T-helper 2 cell treated with Interferon-gamma antibody and Interleukin-4, amounts not matched to agents 100 ng/mL and 5 ng/mL, for 36 hours (primary cell): ENCODE data around the gene ADD1. TPM values are rescaled to one million over a fixed set of nuclear protein-coding genes. Genes with fewer than 3 reads are reported as not detected.

Experiments
- intact Hi-C: fragments of 100-400 bp; cut with micrococcal nuclease; formaldehyde crosslinking; loops from one replicate; pipeline ENCODE4 v1.15.1; 2023
- total RNA-seq: library from RNA; stranded (reverse); gene quantifications from 2 replicates; pipeline ENCODE4 v1.2.3, GENCODE V29; 2022

ADD1 gene
- total RNA-seq, 1 donor from 2014 or later = 250 TPM

GRCh38 chr4:2804449-2804972 lies 39.1 kb upstream of the ADD1 start:
- intact Hi-C loops = no loop called here

DNA sequence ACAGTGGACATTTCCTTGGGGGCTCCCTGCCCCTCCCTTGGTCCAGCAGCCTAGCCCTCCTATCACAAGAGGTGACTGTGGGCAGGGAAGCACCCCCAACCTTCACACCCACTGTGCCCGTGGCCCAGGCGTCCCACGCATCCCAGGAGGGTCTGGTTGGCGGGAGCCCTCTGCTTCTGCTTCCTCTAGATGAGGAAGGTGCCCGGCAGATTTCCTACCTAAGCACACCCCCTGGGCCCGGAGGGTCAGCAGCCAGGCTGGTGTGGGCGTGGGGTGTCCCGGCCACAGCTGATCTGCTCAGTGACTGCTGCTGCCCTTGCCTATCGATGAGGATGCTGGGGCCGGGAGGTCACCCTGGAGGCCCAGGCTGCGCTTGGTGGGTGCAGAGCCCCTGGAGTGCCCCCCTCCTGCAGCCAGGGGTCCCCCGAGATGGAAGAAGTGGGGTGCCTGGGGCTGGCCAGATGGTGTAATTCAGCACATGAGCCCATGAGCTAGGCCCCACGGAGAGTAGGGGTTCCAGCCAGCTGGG lies 38.6 kb upstream of the ADD1 start:
- intact Hi-C loops = no loop called here

DNA sequence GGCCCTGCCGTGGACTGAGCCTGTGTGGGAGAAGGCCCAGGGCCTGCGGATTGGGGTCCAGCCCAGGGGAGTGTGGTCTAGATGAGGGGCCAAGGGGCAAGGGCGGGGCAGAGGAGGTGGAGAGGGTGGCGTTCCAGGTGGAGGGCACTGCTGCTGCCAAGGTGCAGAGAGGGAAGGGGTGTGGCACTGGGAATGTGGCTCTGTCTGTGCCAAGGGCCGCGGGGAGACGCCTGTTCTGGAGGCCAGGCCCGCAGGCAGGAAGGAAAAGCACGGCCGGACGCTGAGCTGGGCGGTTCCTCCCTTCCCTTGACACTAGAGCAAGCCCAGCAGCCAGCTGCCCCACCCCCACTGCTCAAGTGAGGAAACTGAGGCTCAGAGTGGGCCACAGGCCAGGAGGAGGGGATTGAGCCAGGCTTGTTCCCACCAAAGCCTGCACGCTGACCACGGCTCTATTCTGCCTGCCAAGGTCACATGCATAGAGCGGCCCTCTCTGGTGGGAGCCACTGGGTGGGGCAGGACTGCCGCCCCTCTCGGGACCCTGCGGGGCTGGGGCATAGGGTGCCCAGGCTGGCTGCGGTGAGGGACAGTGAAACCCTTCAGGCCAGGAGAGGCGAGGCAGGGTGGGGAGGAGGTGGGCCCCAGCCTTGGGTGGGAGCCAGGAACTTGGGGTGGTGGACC lies 37.8 kb upstream of the ADD1 start:
- intact Hi-C loops = no loop called here

DNA sequence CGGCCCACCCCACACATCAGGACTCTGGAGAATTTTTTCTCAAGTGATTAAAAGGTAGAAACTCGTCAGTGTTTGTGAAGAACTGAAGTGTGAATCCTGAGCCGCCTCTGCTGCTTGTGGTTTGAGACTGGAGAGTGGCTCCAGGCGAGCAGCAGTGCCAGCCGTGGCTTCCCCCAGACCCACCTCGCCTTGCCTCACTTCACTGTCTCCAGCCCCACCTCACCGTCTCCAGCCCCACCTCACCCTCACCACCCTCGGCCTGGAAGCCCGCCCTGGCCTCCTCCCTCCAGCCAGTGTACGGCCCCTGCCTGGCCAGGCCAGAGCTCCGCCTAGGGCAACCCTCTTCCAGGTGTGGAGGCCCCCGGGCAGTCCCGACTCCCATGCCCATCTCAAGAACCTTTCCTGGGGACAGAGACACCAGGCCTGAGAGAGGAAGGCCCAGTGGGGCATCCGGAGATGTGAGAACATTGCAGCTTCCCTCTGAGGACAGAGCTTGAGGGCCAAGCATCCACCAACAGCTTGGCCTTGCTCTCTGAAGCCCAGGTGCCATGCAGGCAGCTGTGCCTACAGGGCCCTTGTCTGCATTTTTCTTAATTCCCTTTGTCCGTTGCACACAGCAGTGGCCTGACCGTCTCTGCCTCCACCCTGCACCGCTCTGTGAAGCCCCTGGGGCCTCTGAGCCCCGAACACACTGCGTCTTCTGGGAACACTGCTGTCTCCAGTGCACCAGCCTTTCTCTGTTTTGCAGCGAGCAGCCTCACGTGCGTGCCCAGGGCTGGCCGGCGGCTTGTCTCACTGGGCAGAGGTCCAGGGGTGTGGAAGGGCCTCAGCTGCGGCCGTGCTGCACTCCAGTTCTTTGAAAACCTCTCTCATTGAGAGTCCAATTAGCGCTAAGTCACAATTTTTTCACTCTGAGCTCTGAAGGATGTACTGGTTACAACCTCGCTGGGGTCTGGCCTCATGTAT lies 37.0 kb upstream of the ADD1 start:
- intact Hi-C loops = no loop called here

DNA sequence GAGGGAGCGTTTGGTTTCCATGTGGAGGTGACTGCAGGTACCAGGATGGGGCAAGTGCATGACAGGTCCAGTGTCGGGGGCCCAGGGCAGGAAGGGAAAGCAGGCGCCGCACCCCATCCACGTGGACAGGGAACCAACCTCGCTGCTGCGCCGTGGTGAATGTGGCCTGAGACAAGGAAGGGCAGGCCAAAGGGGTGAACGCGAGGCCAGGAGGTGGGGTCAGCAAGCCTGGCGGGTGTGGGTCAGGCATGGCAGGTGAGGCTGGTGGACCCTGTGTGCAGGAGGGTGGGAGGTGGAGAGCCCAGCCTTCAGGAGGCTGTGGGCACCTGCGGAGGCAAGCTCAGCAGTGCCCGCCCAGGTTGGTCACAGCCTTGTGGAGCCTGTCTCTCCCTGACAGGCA lies 36.1 kb upstream of the ADD1 start:
- intact Hi-C loops = no loop called here

- intact Hi-C loops = no loop called here
These were observed 35.6 kb upstream of the ADD1 start for GRCh38 chr4:2808001-2808400.

- intact Hi-C loops = no loop called here
These were observed 33.9 kb upstream of the ADD1 start for GRCh38 chr4:2809610-2810180.

DNA sequence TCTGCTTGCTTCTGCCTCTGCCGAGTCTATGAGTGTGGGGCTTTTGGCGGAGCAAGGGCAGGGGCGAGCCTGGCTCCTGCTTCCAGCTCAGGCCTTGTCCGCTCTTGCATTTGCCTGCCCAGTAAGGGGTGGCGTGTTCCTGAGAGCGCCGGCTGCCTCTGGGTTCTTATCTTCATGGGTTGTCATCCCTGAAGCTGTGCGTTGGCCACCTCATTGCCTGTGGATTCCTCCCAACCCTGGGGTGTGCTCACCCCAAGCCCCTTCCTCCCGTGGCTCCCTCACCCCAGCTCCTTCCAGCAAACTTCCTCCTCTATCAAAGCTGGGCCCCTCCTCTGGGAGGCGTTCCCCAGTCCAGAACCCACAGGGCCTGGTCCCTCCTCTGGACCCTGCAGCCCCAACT lies 33.3 kb upstream of the ADD1 start:
- intact Hi-C loops = no loop called here

DNA sequence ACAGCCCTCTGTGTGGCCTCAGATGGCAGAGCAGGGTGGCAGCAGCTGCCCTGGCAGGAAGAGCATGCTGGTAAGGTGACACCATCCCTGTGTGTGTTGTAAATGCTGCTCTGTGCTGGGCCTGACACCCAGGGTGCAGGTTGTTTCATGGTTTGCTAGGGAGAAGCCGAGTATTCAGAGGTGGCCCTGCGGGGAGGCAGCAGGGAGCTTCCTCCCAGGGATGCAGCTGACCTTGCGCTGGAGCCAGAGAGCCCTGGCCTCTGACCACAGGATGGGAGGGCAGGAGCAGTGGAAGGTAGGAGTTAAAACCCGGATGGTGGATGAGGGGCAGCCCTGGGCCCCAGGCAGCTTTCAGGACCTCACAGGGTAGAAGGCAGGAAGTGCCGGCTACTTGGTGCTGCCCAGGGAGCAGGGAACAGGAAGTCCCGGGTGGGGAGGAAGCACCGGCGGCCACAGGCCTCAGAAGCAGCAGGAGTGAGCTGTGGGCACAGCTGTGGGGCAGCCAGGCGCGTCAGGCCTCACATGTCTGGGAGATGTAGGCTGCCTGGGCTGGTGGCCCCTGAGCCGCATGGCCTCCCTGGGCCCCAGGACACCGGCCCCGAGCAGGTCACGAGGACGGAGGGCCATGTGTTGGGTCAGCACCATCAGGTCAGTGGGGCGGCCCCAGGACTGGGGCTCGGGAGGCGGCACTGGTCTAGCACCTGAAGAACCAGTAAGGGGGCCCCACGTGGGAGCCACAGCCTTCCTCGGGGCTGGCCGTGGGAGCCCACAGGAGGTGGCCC lies 31.6 kb upstream of the ADD1 start:
- intact Hi-C loops = loop anchor here (2.0 kb wide), 2 partner anchors 33 to 47 kb away; no protein-coding TSS in a partner anchor

GRCh38 chr4:2812612-2813354 lies 30.9 kb upstream of the ADD1 start:
- intact Hi-C loops = loop anchor here (2.0 kb wide), 2 partner anchors 32 to 48 kb away; no protein-coding TSS in a partner anchor

DNA sequence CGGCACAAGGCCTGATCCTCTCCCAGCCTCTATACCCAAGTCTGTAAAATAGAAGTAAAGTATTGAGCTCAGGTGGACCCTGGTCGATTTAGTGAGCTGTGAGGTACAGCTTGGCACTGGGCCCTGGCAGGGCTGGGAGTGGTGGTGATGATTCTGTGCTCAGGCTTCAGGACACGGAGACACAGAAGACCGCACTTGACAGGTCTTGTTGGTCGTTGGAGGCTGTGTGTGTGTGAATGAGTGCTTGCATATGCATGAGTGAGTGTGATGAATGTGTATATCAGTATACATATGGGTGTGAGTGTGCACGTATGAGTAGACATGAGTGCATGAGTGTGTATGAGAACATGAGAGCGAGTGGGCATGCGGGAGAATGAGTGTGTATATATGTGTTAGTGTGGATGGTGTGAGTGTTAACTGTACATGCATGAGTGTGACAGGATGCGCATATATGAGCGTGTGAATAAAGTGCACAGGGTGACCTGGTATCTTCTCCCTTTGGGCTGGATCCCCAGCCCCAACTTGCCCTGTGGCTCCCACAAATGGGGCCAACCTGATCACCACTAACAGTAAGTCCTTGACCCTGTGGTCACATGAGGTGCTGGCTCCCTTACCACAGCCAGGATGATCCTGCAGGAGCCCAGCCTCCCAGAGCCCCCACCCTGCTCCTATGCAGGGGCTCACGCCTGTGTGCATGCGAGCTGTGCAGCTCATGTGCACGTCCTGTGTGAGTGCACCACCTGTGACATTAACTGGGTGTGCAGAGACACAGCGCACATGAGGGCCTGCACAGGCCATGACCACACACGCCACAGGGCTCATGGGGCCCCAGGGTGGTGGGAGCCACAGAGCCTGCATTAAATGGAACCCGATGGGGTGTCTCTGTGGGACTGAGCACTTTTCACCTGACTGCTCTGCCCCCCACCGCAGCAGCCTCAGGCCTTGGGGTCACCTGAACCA lies 29.9 kb upstream of the ADD1 start:
- intact Hi-C loops = loop anchor here (2.0 kb wide), 2 partner anchors 31 to 49 kb away; no protein-coding TSS in a partner anchor

DNA sequence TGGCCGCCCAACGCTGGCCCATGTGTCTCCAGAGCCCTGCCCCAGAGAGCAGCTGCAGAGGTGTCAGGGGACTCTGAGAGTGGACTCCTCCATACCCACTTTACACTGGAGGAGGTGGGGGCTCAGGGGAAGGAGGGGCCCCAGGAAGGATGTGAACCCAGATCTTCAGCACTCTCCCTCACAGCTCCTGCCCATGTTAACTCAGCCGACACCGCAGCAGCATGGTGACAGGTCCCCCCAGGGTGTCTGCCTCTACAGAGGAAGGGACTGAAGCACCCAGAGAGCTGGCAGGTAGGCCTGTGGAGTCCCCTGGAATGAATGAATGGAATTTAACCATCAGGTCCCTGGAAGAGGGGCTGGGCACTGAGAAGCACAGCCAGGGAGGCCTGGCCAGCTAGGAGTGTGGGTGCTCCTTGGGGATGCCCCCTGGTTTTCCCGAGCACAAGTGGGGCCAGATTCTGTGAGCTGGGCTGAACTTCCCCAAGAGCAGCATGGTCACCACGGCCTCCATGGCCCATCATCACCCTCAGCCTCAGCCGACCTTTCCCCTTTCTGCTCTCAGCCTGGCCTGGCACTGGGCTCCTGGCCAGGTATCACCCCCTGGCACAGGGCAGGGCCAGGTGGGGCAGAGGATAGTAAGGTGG lies 28.9 kb upstream of the ADD1 start:
- intact Hi-C loops = no loop called here

GRCh38 chr4:2816401-2816954 lies 27.2 kb upstream of the ADD1 start:
- intact Hi-C loops = no loop called here

- intact Hi-C loops = no loop called here
These were observed 26.5 kb upstream of the ADD1 start for GRCh38 chr4:2817137-2817536.

DNA sequence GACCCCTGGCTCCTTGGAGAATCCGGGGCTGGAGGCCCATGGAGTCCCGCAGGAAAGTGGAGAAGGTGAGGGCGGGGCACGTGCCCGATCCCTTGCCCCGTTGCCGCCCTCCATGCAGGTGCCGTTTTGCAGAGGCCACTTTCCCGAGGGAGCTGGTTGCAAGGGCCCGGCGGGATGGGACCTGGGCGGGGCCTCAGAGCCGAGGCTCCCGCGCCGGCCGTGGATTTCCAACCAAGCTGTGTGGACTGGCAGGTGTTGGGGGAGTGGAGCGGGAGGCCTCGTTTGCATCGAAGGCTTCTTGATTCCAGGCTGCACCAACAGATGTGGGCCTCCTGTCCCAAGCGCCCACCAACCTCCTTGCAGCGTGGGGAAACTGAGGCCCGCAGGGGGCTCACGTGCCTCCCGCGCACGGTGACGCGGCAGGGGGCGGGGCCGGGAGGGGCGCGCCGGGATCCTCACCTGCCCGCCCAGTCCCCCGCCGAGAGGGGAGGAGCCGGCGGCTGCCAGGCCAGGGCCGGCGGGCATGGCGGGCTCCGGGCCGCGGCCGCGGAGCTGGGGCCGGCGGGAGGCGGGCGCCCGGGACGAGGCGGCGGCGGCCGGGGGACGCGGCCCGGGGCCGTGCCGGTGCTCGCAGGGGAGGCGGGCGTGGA lies 25.8 kb upstream of the ADD1 start:
- intact Hi-C loops = no loop called here

DNA sequence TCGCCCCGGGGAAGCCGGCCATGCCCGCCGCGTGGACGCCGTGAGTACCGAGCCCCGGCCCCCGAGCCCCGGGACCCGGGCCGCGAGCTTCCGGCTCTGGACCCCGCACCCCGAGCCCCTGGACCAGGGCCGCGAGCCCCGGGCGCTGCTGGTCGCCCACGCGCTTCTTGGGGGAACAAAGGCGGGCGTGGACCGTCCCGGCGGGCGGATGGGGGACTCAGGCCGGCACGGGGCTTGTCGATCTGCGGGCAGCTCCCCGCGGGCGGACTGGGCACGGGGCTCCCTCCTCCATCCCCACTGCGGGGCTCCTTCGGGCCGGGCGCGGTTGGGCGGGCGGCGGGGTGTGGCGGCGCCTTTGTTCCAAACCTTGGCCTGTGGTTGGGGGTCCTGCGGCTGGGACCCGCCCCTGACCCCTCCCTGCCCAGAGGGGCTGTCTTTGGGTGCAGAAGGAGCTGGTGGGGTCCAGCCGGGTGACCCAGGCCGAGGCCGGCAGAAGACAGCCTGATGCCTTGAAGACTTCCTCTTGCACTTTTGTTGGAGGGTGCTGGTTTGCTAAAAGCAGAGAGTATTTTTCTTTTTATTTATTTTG lies 25.2 kb upstream of the ADD1 start:
- intact Hi-C loops = no loop called here
